ENCODE measurements around the gene KRTAP12-2. TPM values are rescaled to one million over a fixed set of nuclear protein-coding genes. Genes with fewer than 3 reads are reported as not detected.

Gene KRTAP12-2
- total RNA-seq, 1 experiment from 2014 or later, result not detected

GRCh38 chr21:44657635-44658540 lies 8.8 kb downstream of the KRTAP12-2 start, which contains the start of gene KRTAP12-3:
Gene KRTAP12-3, plus strand, starts transcription at chr21:44657932. Its CDS starts 48 bp downstream, at chr21:44657980.
- H3K9me3 Mint-ChIP-seq, result peaks cover 22% of the 10 kb centered on the region
- DNase-seq (ENCODE audit: low spot score), result no peak
- peak within 1 kb of the TSS; percentile 69 for H3K27ac Mint-ChIP-seq

GRCh38 chr21:44656868-44657267 lies 9.9 kb downstream of the KRTAP12-2 start:
- Mint-ChIP-seq H3K4me1 (peaks cover 39% of the 10 kb centered on the region), H3K9me3 (peaks cover 24% of the 10 kb centered on the region), H3K36me3 (peaks cover 23% of the 10 kb centered on the region), H3K4me3 (no peak overlapping the region), H3K27ac (no peak overlapping the region), H3K27me3 (ENCODE audit: low read depth) (peaks cover 10% of the 10 kb centered on the region)
- ATAC-seq (no peak), DNase-seq (ENCODE audit: low spot score) (no peak)
- no peak for TF ChIP-seq SP1 (CRISPR knock-in tag; conservative IDR thresholded peaks at IDR 0.05)
- no peak for TF ChIP-seq E2F1 (CRISPR knock-in tag; IDR thresholded peaks at IDR 0.05)
- no peak for TF ChIP-seq ELF4 (CRISPR knock-in tag; IDR thresholded peaks at IDR 0.05; ENCODE audit: low read depth)
- TF ChIP-seq ERG (CRISPR knock-in tag; IDR thresholded peaks at IDR 0.05), result no peak
- no peak for TF ChIP-seq FOXP1 (CRISPR knock-in tag; IDR thresholded peaks at IDR 0.05; ENCODE audit: borderline replicate concordance)
- TF ChIP-seq USF2 (CRISPR knock-in tag; IDR thresholded peaks at IDR 0.05), result no peak
- no peak for TF ChIP-seq GRHL2 (CRISPR knock-in tag; IDR thresholded peaks at IDR 0.05; ENCODE audit: insufficient replicate concordance, severe bottlenecking)
- TF ChIP-seq MXD4 (CRISPR knock-in tag; IDR thresholded peaks at IDR 0.05; ENCODE audit: borderline replicate concordance), result no peak
- TF ChIP-seq ZNF396 (CRISPR knock-in tag; IDR thresholded peaks at IDR 0.05; ENCODE audit: borderline replicate concordance), result no peak
- TF ChIP-seq ZNF281 (CRISPR knock-in tag; IDR thresholded peaks at IDR 0.05), result no peak
- no peak for TF ChIP-seq TCF7 (CRISPR knock-in tag; IDR thresholded peaks at IDR 0.05; ENCODE audit: low read depth)
- TF ChIP-seq ZBTB21 (CRISPR knock-in tag; IDR thresholded peaks at IDR 0.05; ENCODE audit: borderline replicate concordance), result no peak
- no peak for TF ChIP-seq TEAD1 (CRISPR knock-in tag; IDR thresholded peaks at IDR 0.05)
- no peak for TF ChIP-seq ESRRA (CRISPR knock-in tag; IDR thresholded peaks at IDR 0.05; ENCODE audit: borderline replicate concordance)
- no peak for TF ChIP-seq NFATC4 (CRISPR knock-in tag; IDR thresholded peaks at IDR 0.05)
- no peak for TF ChIP-seq ZNF263 (CRISPR knock-in tag; IDR thresholded peaks at IDR 0.05; ENCODE audit: low read depth)
- TF ChIP-seq SMAD3 (CRISPR knock-in tag; IDR thresholded peaks at IDR 0.05; ENCODE audit: borderline replicate concordance), result no peak
- POLR2A ChIA-PET, result no interaction called here
- CTCF ChIA-PET, result no interaction called here

More at GRCh38 chr21:44657635-44658540, 8.8 kb downstream of the KRTAP12-2 start, which contains the start of gene KRTAP12-3:
- Mint-ChIP-seq H3K36me3 (peaks cover 23% of the 10 kb centered on the region), H3K4me3 (no peak within 1 kb of the TSS), H3K4me1 (peaks cover 39% of the 10 kb centered on the region), H3K27me3 (ENCODE audit: low read depth) (peaks cover 8% of the 10 kb centered on the region)
- no peak for TF ChIP-seq NFE2L1 (CRISPR knock-in tag; IDR thresholded peaks at IDR 0.05)
- no peak for ATAC-seq
- ChIA-PET CTCF (no interaction called here), POLR2A (no interaction called here)
